K562 (cell line): ENCODE measurements around the gene GZMH.

ENCODE experiments used
- BRF1 ChIP-seq: IDR thresholded peaks from 3 replicates; pipeline ENCODE4 v1.6.1; 2011; ENCODE audit warnings: borderline replicate concordance, mild to moderate bottlenecking; ENCODE audit not compliant: insufficient read length; ENCODE audit errors: extremely low read depth
- CREBBP ChIP-seq: IDR thresholded peaks from one replicate; pipeline ENCODE4 v1.6.1; 2012; ENCODE audit warnings: low read depth, mild to moderate bottlenecking, control low read depth, inconsistent platforms, low read length
- MTA1 ChIP-seq: fragments of 450-650 bp; IDR thresholded peaks from 2 replicates; pipeline ENCODE4 v1.6.1; 2017; ENCODE audit warnings: borderline replicate concordance
- NFE2L1 ChIP-seq: fragments of 450-650 bp; IDR thresholded peaks from 2 replicates; pipeline ENCODE4 v1.6.1; 2016; ENCODE audit warnings: missing genetic modification characterization, low read depth, mild to moderate bottlenecking, missing compliant biosample characterization, moderate library complexity, borderline replicate concordance
- NFIC ChIP-seq: fragments of 450-650 bp; IDR thresholded peaks from 2 replicates; pipeline ENCODE4 v1.6.1; 2017; ENCODE audit warnings: mild to moderate bottlenecking, inconsistent platforms
- THAP12 ChIP-seq: fragments of 250-450 bp; sonication (Bioruptor Pico); IDR thresholded peaks from 2 replicates; pipeline ENCODE4 v1.9.0; 2021; ENCODE audit warnings: mild to moderate bottlenecking, inconsistent platforms
- ZBTB2 ChIP-seq: fragments of 450-650 bp; IDR thresholded peaks from 2 replicates; pipeline ENCODE4 v1.6.1; 2016; ENCODE audit warnings: antibody characterized with exemption
- ZNF589 ChIP-seq: fragments of 200-800 bp; sonication (Bioruptor generic); IDR thresholded peaks from 2 replicates; pipeline ENCODE4 v1.6.1; 2016; ENCODE audit warnings: low read depth, missing genetic modification characterization, missing compliant biosample characterization

GRCh38 chr14:24629521-24629920 lies 20.0 kb upstream of the GZMH start:
- TF ChIP-seq ZBTB2 (no peak), ZNF589 (CRISPR knock-in tag) (no peak), CREBBP (no peak), THAP12 (no peak), MTA1 (no peak), NFE2L1 (no peak), BRF1 (no peak), NFIC (no peak)
